GM21723 (cell line): ENCODE results near the gene SLC3A2.

Experiments
- ATAC-seq: cut with Tn5 transposase; IDR thresholded peaks from one replicate; pipeline ENCODE4 v1.9.1; 2021; ENCODE audit warnings: mild to moderate bottlenecking, moderate library complexity; ENCODE audit not compliant: unreplicated experiment

The SLC3A2 gene

GRCh38 chr11:62908468-62909072 lies 27.9 kb downstream of the SLC3A2 start:
- ATAC-seq, result no peak

GRCh38 chr11:62909107-62909894 lies 28.6 kb downstream of the SLC3A2 start:
- no peak for ATAC-seq

GRCh38 chr11:62910141-62910882 lies 29.6 kb downstream of the SLC3A2 start:
- no peak for ATAC-seq

- no peak for ATAC-seq
Observed at GRCh38 chr11:62911137-62912130, 30.7 kb downstream of the SLC3A2 start.

- no peak for ATAC-seq
Observed at GRCh38 chr11:62912268-62912667, 31.6 kb downstream of the SLC3A2 start.

- no peak for ATAC-seq
Observed at GRCh38 chr11:62914416-62914815, 33.7 kb downstream of the SLC3A2 start.

GRCh38 chr11:62917906-62918502 lies 37.3 kb downstream of the SLC3A2 start:
- no peak for ATAC-seq

- no peak for ATAC-seq
Observed at GRCh38 chr11:62918531-62918930, 37.8 kb downstream of the SLC3A2 start.

GRCh38 chr11:62919476-62919875 lies 38.8 kb downstream of the SLC3A2 start:
- ATAC-seq, result no peak

GRCh38 chr11:62919898-62920640 lies 39.4 kb downstream of the SLC3A2 start:
- ATAC-seq, result no peak

GRCh38 chr11:62921201-62921572 lies 40.5 kb downstream of the SLC3A2 start, which contains the start of gene CHRM1:
Gene CHRM1, minus strand, starts transcription at chr11:62921363. Its CDS starts 10,263 bp downstream, at chr11:62911100.
- ATAC-seq, result no peak

GRCh38 chr11:62921573-62922188 lies 41.0 kb downstream of the SLC3A2 start:
- ATAC-seq, result no peak

GRCh38 chr11:62922189-62922589 lies 41.5 kb downstream of the SLC3A2 start:
- no peak for ATAC-seq

- no peak for ATAC-seq
Observed at GRCh38 chr11:62922653-62923431, 42.1 kb downstream of the SLC3A2 start.

- no peak for ATAC-seq
Observed at GRCh38 chr11:62923601-62924411, 43.1 kb downstream of the SLC3A2 start.

GRCh38 chr11:62925308-62925707 lies 44.6 kb downstream of the SLC3A2 start:
- ATAC-seq, result no peak
